ENCODE results near the gene ERN1. TPM values are rescaled to one million over a fixed set of nuclear protein-coding genes. Genes with fewer than 3 reads are reported as not detected.

ERN1 gene
- total and polyA plus RNA-seq, 2 of the 13 experiments (the other 11 are each of a cell fraction or from before 2014, with no cell fraction given), result 6.0 to 12.7 TPM

DNA sequence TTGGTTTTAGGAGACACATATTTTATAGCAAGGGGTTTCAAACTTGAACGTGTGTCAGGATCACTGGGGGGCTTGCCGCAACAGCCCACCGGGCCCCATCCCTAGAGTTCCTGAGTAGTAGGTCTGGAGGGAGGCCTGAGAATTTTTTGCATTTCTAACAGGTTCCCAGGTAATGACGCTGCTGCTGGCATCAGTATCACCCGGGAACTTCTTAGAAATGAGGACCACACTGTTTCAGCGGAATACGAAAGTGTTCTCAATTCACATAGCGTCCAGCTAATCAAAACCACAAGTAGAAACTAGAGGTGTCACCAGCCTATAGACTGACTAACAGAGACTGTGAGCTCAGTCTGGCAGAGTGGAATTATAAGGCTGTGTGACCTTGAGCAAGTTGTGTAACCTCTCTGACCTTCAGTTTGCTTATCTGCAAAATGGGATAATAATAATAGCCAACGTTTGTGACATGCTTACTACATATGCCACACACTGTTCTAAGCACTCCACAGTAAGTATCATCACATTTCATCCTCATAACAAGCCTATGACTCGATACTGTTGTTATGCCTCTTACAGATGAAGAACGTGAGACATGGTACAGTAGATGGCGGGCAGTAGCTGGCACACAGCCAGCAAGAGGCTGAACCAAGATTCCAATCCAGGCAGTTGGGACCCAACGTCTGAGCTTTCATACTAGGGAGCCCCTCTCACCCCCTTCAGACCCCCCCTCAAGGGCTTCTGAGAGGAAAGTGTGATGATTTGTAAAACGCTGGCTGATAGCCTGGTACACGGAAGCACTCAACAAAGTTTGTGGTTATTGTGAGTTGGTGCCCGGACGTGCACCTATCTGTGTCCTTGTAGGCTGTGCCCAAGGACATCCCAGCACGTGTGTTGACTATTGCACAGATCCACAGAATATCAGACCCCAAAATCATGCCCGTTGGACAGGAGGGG lies 104.9 kb downstream of the ERN1 start (continued):
- TF ChIP-seq, protein P1, sequence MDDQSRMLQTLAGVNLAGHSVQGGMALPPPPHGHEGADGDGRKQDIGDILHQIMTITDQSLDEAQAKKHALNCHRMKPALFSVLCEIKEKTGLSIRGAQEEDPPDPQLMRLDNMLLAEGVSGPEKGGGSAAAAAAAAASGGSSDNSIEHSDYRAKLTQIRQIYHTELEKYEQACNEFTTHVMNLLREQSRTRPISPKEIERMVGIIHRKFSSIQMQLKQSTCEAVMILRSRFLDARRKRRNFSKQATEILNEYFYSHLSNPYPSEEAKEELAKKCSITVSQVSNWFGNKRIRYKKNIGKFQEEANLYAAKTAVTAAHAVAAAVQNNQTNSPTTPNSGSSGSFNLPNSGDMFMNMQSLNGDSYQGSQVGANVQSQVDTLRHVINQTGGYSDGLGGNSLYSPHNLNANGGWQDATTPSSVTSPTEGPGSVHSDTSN (CRISPR knock-in tag; IDR thresholded peaks at IDR 0.05; ENCODE audit: borderline replicate concordance), result no peak
- TF ChIP-seq, protein P2, sequence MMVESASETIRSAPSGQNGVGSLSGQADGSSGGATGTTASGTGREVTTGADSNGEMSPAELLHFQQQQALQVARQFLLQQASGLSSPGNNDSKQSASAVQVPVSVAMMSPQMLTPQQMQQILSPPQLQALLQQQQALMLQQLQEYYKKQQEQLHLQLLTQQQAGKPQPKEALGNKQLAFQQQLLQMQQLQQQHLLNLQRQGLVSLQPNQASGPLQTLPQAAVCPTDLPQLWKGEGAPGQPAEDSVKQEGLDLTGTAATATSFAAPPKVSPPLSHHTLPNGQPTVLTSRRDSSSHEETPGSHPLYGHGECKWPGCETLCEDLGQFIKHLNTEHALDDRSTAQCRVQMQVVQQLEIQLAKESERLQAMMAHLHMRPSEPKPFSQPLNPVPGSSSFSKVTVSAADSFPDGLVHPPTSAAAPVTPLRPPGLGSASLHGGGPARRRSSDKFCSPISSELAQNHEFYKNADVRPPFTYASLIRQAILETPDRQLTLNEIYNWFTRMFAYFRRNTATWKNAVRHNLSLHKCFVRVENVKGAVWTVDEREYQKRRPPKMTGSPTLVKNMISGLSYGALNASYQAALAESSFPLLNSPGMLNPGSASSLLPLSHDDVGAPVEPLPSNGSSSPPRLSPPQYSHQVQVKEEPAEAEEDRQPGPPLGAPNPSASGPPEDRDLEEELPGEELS (CRISPR knock-in tag; IDR thresholded peaks at IDR 0.05), result no peak
- TF ChIP-seq ZNF891 (CRISPR knock-in tag; IDR thresholded peaks at IDR 0.05), result no peak
- TF ChIP-seq, protein P3, sequence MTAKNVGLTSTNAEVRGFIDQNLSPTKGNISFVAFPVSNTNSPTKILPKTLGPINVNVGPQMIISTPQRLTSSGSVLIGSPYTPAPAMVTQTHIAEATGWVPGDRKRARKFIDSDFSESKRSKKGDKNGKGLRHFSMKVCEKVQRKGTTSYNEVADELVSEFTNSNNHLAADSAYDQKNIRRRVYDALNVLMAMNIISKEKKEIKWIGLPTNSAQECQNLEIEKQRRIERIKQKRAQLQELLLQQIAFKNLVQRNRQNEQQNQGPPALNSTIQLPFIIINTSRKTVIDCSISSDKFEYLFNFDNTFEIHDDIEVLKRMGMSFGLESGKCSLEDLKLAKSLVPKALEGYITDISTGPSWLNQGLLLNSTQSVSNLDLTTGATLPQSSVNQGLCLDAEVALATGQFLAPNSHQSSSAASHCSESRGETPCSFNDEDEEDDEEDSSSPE (CRISPR knock-in tag; IDR thresholded peaks at IDR 0.05), result 0 out of 2 replicates have a peak, but pooled peaks have one; percentile 9
- no peak for TF ChIP-seq ZNF33B (CRISPR knock-in tag; IDR thresholded peaks at IDR 0.05)
- TF ChIP-seq ZBTB42 (CRISPR knock-in tag; IDR thresholded peaks at IDR 0.05), result no peak
- TF ChIP-seq RCOR2 (CRISPR knock-in tag; IDR thresholded peaks at IDR 0.05), result 0 out of 2 replicates have a peak, but pooled peaks have one; percentile 59
- no peak for TF ChIP-seq NFYC (CRISPR knock-in tag; IDR thresholded peaks at IDR 0.05)
- no peak for TF ChIP-seq CEBPG (CRISPR knock-in tag; IDR thresholded peaks at IDR 0.05)
- no peak for TF ChIP-seq FOXO1 (CRISPR knock-in tag; IDR thresholded peaks at IDR 0.05)
- no peak for TF ChIP-seq SP5 (CRISPR knock-in tag; IDR thresholded peaks at IDR 0.05; ENCODE audit: borderline replicate concordance, low read depth)
- no peak for TF ChIP-seq ZNF260 (CRISPR knock-in tag; IDR thresholded peaks at IDR 0.05; ENCODE audit: borderline replicate concordance, low read depth)
- TF ChIP-seq DR1 (CRISPR knock-in tag; IDR thresholded peaks at IDR 0.05), result no peak
- no peak for TF ChIP-seq RBM39 (IDR thresholded peaks at IDR 0.05; ENCODE audit: low read depth, low read length, poor library complexity, severe bottlenecking)
- TF ChIP-seq, protein P4, sequence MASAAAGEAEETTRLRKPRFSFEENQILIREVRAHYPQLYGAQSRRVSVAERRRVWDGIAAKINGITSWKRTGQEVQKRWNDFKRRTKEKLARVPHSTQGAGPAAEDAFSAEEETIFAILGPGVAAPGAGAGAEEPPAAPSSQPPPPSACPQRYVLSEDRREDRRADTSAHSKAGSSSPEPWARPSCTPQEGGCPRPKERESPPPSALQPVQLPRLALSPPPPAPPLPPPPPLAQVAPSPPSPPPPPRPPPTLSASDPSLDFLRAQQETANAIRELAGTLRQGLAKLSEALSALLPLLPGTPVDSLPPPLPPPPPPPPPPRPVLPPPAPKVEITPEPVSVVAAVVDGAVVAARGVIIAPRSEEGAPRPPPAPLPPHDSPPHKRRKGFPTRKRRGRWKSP (CRISPR knock-in tag; IDR thresholded peaks at IDR 0.05), result no peak
- no peak; the same call in 1 of the 2 replicates for TF ChIP-seq ZNF619 (CRISPR knock-in tag; IDR thresholded peaks at IDR 0.05)
- no peak for TF ChIP-seq SUZ12 (IDR thresholded peaks at IDR 0.05; ENCODE audit: low read depth, low read length)
- no peak for TF ChIP-seq ZNF550 (CRISPR knock-in tag; IDR thresholded peaks at IDR 0.05; ENCODE audit: borderline replicate concordance)
- TF ChIP-seq, protein P5, sequence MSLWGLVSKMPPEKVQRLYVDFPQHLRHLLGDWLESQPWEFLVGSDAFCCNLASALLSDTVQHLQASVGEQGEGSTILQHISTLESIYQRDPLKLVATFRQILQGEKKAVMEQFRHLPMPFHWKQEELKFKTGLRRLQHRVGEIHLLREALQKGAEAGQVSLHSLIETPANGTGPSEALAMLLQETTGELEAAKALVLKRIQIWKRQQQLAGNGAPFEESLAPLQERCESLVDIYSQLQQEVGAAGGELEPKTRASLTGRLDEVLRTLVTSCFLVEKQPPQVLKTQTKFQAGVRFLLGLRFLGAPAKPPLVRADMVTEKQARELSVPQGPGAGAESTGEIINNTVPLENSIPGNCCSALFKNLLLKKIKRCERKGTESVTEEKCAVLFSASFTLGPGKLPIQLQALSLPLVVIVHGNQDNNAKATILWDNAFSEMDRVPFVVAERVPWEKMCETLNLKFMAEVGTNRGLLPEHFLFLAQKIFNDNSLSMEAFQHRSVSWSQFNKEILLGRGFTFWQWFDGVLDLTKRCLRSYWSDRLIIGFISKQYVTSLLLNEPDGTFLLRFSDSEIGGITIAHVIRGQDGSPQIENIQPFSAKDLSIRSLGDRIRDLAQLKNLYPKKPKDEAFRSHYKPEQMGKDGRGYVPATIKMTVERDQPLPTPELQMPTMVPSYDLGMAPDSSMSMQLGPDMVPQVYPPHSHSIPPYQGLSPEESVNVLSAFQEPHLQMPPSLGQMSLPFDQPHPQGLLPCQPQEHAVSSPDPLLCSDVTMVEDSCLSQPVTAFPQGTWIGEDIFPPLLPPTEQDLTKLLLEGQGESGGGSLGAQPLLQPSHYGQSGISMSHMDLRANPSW (CRISPR knock-in tag; IDR thresholded peaks at IDR 0.05; ENCODE audit: borderline replicate concordance), result no peak
- TF ChIP-seq ZNF484 (CRISPR knock-in tag; IDR thresholded peaks at IDR 0.05; ENCODE audit: borderline replicate concordance, low read depth), result no peak
- no peak for TF ChIP-seq MTF1 (CRISPR knock-in tag; IDR thresholded peaks at IDR 0.05)

Measured in HepG2 (cell line).